H1 (cell line): ENCODE data around the gene OVCH1. TPM values are rescaled to one million over a fixed set of nuclear protein-coding genes. Genes with fewer than 3 reads are reported as not detected.

Experiments used
- CTCF ChIA-PET: fragments of 300-600 bp; sonication (Branson Sonifier 250); formaldehyde crosslinking; loops from one replicate; lab custom pipeline; 2021; ENCODE audit not compliant: partially characterized antibody; lab: Charles Lee
- POLR2A ChIA-PET: fragments of 300-600 bp; sonication (Branson Sonifier 250); formaldehyde crosslinking; loops from one replicate; lab custom pipeline; 2021; ENCODE audit warnings: inconsistent platforms; ENCODE audit not compliant: partially characterized antibody; lab: Charles Lee
- DNase-seq, 2 experiments: peaks; one replicate each; pipeline versions ENCODE4 v3.0.0 to v3.0.0-alpha.2; 2010 to 2022; ENCODE audit warnings: low spot score in 2 of 2, low read depth in 1 of 2, mixed read lengths in 1 of 2
- FAIRE-seq: peaks from 2 replicates; lab custom pipeline; 2011; peaks lifted over from hg19 to GRCh38; lab: Jason Lieb, UNC
- H2AFZ ChIP-seq: 2 replicates; pipeline ENCODE4 v1.8.1; 2012; ENCODE audit warnings: low read length, inconsistent platforms
- H2AK5ac ChIP-seq: 2 replicates; pipeline ENCODE4 v1.6.1; 2013; ENCODE audit warnings: low read depth, low read length
- H2BK120ac ChIP-seq: replicated peaks from 2 replicates; pipeline ENCODE3; 2013; ENCODE audit warnings: low read depth, low read length, inconsistent platforms
- H2BK12ac ChIP-seq: 2 replicates; pipeline ENCODE4 v1.6.1; 2013; ENCODE audit warnings: low read depth, low read length
- H2BK15ac ChIP-seq: 2 replicates; pipeline ENCODE4 v1.6.1; 2013; ENCODE audit warnings: low read length
- H2BK20ac ChIP-seq: 2 replicates; pipeline ENCODE4 v1.6.1; 2013; ENCODE audit warnings: low read length
- H2BK5ac ChIP-seq: 2 replicates; pipeline ENCODE4 v1.6.1; 2013; ENCODE audit warnings: low read depth, low read length
- H3K14ac ChIP-seq: 2 replicates; pipeline ENCODE4 v1.6.1; 2013; ENCODE audit warnings: inconsistent platforms; ENCODE audit not compliant: insufficient read length
- H3K18ac ChIP-seq: 2 replicates; pipeline ENCODE4 v1.6.1; 2013; ENCODE audit warnings: low read length; ENCODE audit errors: extremely low read depth
- H3K23ac ChIP-seq: 2 replicates; pipeline ENCODE4 v1.6.1; 2013; ENCODE audit warnings: inconsistent platforms; ENCODE audit not compliant: insufficient read length
- H3K23me2 ChIP-seq: 2 replicates; pipeline ENCODE4 v1.6.1; 2013; ENCODE audit warnings: low read depth, low read length
- H3K27ac ChIP-seq: 2 replicates; pipeline ENCODE4 v1.6.1; 2011; ENCODE audit warnings: low read depth, low read length, inconsistent platforms
- H3K27me3 ChIP-seq, 4 experiments: replicated peaks in 1 of 4; 1 replicate in 1 of 4; 2 replicates in 3 of 4; pipeline versions ENCODE4 v1.6.1 to v1.8.1; 2011 to 2013; ENCODE audit warnings: low read length in 3 of 4, mild to moderate bottlenecking in 3 of 4, inconsistent platforms in 2 of 4, mixed read lengths in 2 of 4, moderate library complexity in 1 of 4; ENCODE audit not compliant: control insufficient read depth in 3 of 4, insufficient read depth in 3 of 4; ENCODE audit errors: extremely low read depth in 1 of 4
- H3K36me3 ChIP-seq, 4 experiments: 2 replicates each; pipeline versions ENCODE4 v1.6.1 to v1.8.1; 2011 to 2013; ENCODE audit warnings: mild to moderate bottlenecking in 4 of 4, low read length in 3 of 4, moderate library complexity in 2 of 4, control low read depth in 1 of 4, inconsistent platforms in 1 of 4; ENCODE audit not compliant: insufficient read depth in 4 of 4, control insufficient read depth in 2 of 4
- H3K4ac ChIP-seq: replicated peaks from 2 replicates; pipeline ENCODE3; 2013; ENCODE audit warnings: low read length, low read depth, mixed read lengths, inconsistent platforms; ENCODE audit not compliant: insufficient read length
- H3K4me1 ChIP-seq, 4 experiments: replicated peaks in 1 of 4; 1 replicate in 1 of 4; 2 replicates in 3 of 4; pipeline versions ENCODE4 v1.6.1 to v1.8.1; 2011 to 2013; ENCODE audit warnings: low read length in 3 of 4, inconsistent platforms in 2 of 4, mixed read lengths in 1 of 4; ENCODE audit not compliant: insufficient read depth in 4 of 4, control insufficient read depth in 3 of 4
- H3K4me2 ChIP-seq, 2 experiments: 2 replicates each; pipeline versions ENCODE4 v1.6.1 to v1.8.1; 2011 to 2013; ENCODE audit warnings: low read depth in 2 of 2, low read length in 2 of 2, control low read depth in 1 of 2, inconsistent platforms in 1 of 2, mild to moderate bottlenecking in 1 of 2; ENCODE audit not compliant: insufficient read depth in 1 of 2
- H3K4me3 ChIP-seq, 4 experiments: fragments of 200-600, 300-600 bp in 1 of 4; sonication (generic), shearing (Covaris generic), sonication (Bioruptor Twin) in 1 of 4; 2 replicates each; pipeline versions ENCODE4 v1.5.1 to v1.8.1; 2011 to 2016; ENCODE audit warnings: low read length in 4 of 4, low read depth in 3 of 4, control low read depth in 2 of 4, inconsistent platforms in 2 of 4, mild to moderate bottlenecking in 2 of 4, mixed read lengths in 1 of 4, moderate library complexity in 1 of 4; ENCODE audit not compliant: insufficient read depth in 2 of 4; ENCODE audit errors: extremely low read depth in 1 of 4
- H3K56ac ChIP-seq: replicated peaks from 2 replicates; pipeline ENCODE3; 2013; ENCODE audit warnings: low read depth, mild to moderate bottlenecking, mixed read lengths, low read length, inconsistent platforms; ENCODE audit not compliant: insufficient read length
- H3K79me1 ChIP-seq: 2 replicates; pipeline ENCODE4 v1.6.1; 2013; ENCODE audit warnings: low read depth, low read length, control low read depth
- H3K79me2 ChIP-seq, 2 experiments: 2 replicates each; pipeline versions ENCODE4 v1.6.1 to v1.8.1; 2012 to 2013; ENCODE audit warnings: low read length in 2 of 2, mild to moderate bottlenecking in 2 of 2, inconsistent platforms in 1 of 2; ENCODE audit not compliant: insufficient read depth in 2 of 2, control insufficient read depth in 1 of 2
- H3K9ac ChIP-seq, 4 experiments: replicated peaks in 1 of 4; 1 replicate in 1 of 4; 2 replicates in 3 of 4; pipeline versions ENCODE4 v1.6.1 to v1.8.1; 2011 to 2013; ENCODE audit warnings: low read depth in 3 of 4, low read length in 3 of 4, control low read depth in 2 of 4, mild to moderate bottlenecking in 2 of 4, moderate library complexity in 2 of 4, inconsistent platforms in 1 of 4; ENCODE audit errors: extremely low read depth in 1 of 4
- H3K9me3 ChIP-seq, 2 experiments: 2 replicates each; pipeline versions ENCODE4 v1.6.1 to v1.8.1; 2012 to 2013; ENCODE audit warnings: mild to moderate bottlenecking in 2 of 2, moderate library complexity in 2 of 2, control low read depth in 1 of 2, inconsistent platforms in 1 of 2, low read depth in 1 of 2, low read length in 1 of 2, mixed read lengths in 1 of 2; ENCODE audit not compliant: insufficient read depth in 2 of 2
- H4K20me1 ChIP-seq, 2 experiments: replicated peaks in 1 of 2; 2 replicates each; pipeline versions ENCODE3 to v1.8.1; 2011 to 2013; ENCODE audit warnings: inconsistent platforms in 2 of 2, low read length in 2 of 2, mild to moderate bottlenecking in 1 of 2; ENCODE audit not compliant: insufficient read depth in 2 of 2, control insufficient read depth in 1 of 2
- H4K5ac ChIP-seq: 2 replicates; pipeline ENCODE4 v1.6.1; 2013; ENCODE audit warnings: low read length, low read depth, mixed read lengths, inconsistent platforms; ENCODE audit not compliant: insufficient read length
- H4K8ac ChIP-seq: 2 replicates; pipeline ENCODE4 v1.8.0; 2013; ENCODE audit warnings: mild to moderate bottlenecking, moderate library complexity, low read length, inconsistent platforms; ENCODE audit not compliant: insufficient read depth; ENCODE audit errors: extremely low read depth
- H4K91ac ChIP-seq: replicated peaks from 2 replicates; pipeline ENCODE3; 2013; ENCODE audit warnings: low read length, mixed read lengths, inconsistent platforms; ENCODE audit not compliant: insufficient read length
- BACH1 ChIP-seq: IDR thresholded peaks from 2 replicates; pipeline ENCODE4 v1.6.1; 2012; ENCODE audit warnings: low read length, improper control_type of control experiment
- BRCA1 ChIP-seq: IDR thresholded peaks from 2 replicates; pipeline ENCODE4 v1.6.1; 2012; ENCODE audit warnings: low read depth, low read length, improper control_type of control experiment
- E2F6 ChIP-seq: IDR thresholded peaks from 2 replicates; pipeline ENCODE4 v1.6.1; 2012; ENCODE audit warnings: inconsistent platforms
- GTF2F1 ChIP-seq: IDR thresholded peaks from 2 replicates; pipeline ENCODE4 v1.6.1; 2012; ENCODE audit warnings: low read depth, low read length, improper control_type of control experiment, borderline replicate concordance
- NANOG ChIP-seq: IDR thresholded peaks from 2 replicates; pipeline ENCODE4 v1.6.1; 2011; ENCODE audit warnings: low read length, low read depth, mild to moderate bottlenecking, inconsistent platforms; ENCODE audit not compliant: insufficient read depth, poor library complexity, severe bottlenecking
- RAD21 ChIP-seq, 2 experiments: IDR thresholded peaks in 1 of 2; conservative IDR thresholded peaks in 1 of 2; 2 replicates each; pipeline ENCODE4 v1.6.1; 2011; ENCODE audit warnings: low read depth in 2 of 2, low read length in 2 of 2, improper control_type of control experiment in 1 of 2, inconsistent platforms in 1 of 2, mild to moderate bottlenecking in 1 of 2, moderate library complexity in 1 of 2
- RBBP5 ChIP-seq: IDR thresholded peaks from 2 replicates; pipeline ENCODE4 v1.7.1; 2012; ENCODE audit warnings: low read depth, mild to moderate bottlenecking, inconsistent platforms, low read length, moderate library complexity, borderline replicate concordance
- RXRA ChIP-seq: IDR thresholded peaks from 2 replicates; pipeline ENCODE4 v1.6.1; 2011; ENCODE audit warnings: low read depth, mild to moderate bottlenecking, low read length, moderate library complexity; ENCODE audit not compliant: insufficient read depth
- TAF7 ChIP-seq: optimal IDR thresholded peaks from 2 replicates; pipeline ENCODE3; 2011; ENCODE audit warnings: low read depth, mild to moderate bottlenecking, inconsistent platforms, low read length, moderate library complexity, borderline replicate concordance
- ZNF274 ChIP-seq: IDR thresholded peaks from 2 replicates; pipeline ENCODE4 v1.7.0; 2012; ENCODE audit warnings: low read length, borderline replicate concordance; ENCODE audit errors: extremely low read depth
- polyA plus RNA-seq, 7 experiments: library from polyadenylated mRNA; depleted of rRNA in 3 of 7; stranded (reverse) in 5 of 7; unstranded in 2 of 7; fragments of >200 nt in 5 of 7; fragments of 200-250 nt in 2 of 7; gene quantifications; 1 replicate in 5 of 7; 2 replicates in 1 of 7; 4 replicates in 1 of 7; pipeline versions ENCODE4 v1.2.1 to v1.2.3, GENCODE V29; 2011 to 2013; ENCODE audit warnings: missing spikeins in 2 of 7, mixed read lengths in 2 of 7
- total RNA-seq: library from RNA; stranded (reverse); fragmentation: NEBNext Ultra II Directional; extraction: Animal tissue kit (Norgen Biotek cat#: 25700); gene quantifications from 2 replicates; pipeline ENCODE4 v1.2.1, GENCODE V29; 2021

The OVCH1 gene
- total and polyA plus RNA-seq, 2 of the 8 experiments (the other 6 are each of a cell fraction or from before 2014, with no cell fraction given): 0.07 TPM; not detected in 1

GRCh38 chr12:29402437-29402836, 95.0 kb downstream of the OVCH1 start:
- Histone ChIP-seq H2BK15ac (no peak overlapping the region), H3K18ac (no peak overlapping the region), H3K27me3 (no peaks in the 10 kb centered on the region), H3K4ac (no peak overlapping the region), H3K23me2 (no peaks in the 10 kb centered on the region; the same call in 1 of the 2 replicates), H3K4me1 (no peaks in the 10 kb centered on the region), H4K20me1 (no peaks in the 10 kb centered on the region), H4K8ac (no peak overlapping the region), H3K79me2 (no peaks in the 10 kb centered on the region), H3K9me3 (no peaks in the 10 kb centered on the region), H3K36me3 (no peaks in the 10 kb centered on the region), H3K4me3 (no peak overlapping the region), H3K56ac (no peak overlapping the region), H3K27ac (no peak overlapping the region), H3K14ac (no peak overlapping the region), H3K23ac (no peak overlapping the region), H2BK120ac (no peak overlapping the region), H4K5ac (no peak overlapping the region), H3K4me2 (no peak overlapping the region), H2BK12ac (no peak overlapping the region), H2BK5ac (no peak overlapping the region), H2BK20ac (no peak overlapping the region), H3K79me1 (no peaks in the 10 kb centered on the region), H2AFZ (no peak overlapping the region), H4K91ac (no peak overlapping the region), H2AK5ac (no peak overlapping the region), H3K9ac (no peak overlapping the region)
- FAIRE-seq (no peak), DNase-seq (no peak)
- POLR2A ChIA-PET: no interaction called here
- TF ChIP-seq RXRA (no peak), BACH1 (no peak), BRCA1 (no peak), RAD21 (IDR thresholded peaks at IDR 0.05 in 1 of 2, conservative IDR thresholded peaks at IDR 0.05 in 1 of 2; ENCODE audit: low read depth in 2 of 2, low read length in 2 of 2) (no peak), NANOG (no peak), TAF7 (no peak), E2F6 (no peak), ZNF274 (no peak), GTF2F1 (no peak), RBBP5 (no peak)
- CTCF ChIA-PET: no interaction called here
